ENCODE results near the gene DLX1. TPM values are rescaled to one million over a fixed set of nuclear protein-coding genes. Genes with fewer than 3 reads are reported as not detected.
"Not testable (repeated sequence)": the region's sequence is repeated elsewhere in the genome, so short reads cannot be mapped to it uniquely, and the experiment has no call there.

DLX1 gene
- total RNA-seq, 1 donor from 2014 or later = not detected

DNA sequence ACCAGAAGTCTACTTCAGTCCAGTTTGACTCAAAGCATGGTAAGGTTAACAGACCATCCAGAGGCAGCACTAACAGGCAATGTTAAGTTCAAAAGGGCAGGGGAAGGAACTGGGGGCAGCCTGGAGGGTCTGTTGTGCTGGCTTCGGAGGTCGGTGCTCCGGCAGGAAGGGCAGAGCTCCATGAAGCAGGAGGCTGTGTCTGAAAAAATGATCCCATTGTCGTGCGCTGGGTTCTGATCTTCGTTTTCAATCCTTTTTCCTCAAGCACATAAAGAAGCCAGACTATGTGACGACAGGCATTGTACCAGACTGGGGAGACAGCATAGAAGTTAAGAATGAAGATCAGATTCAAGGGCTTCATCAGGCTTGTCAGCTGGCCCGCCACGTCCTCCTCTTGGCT lies 21.9 kb upstream of the DLX1 start:
- DNase-seq (ENCODE audit: low spot score) (no peak), ATAC-seq (no peak)

DNA sequence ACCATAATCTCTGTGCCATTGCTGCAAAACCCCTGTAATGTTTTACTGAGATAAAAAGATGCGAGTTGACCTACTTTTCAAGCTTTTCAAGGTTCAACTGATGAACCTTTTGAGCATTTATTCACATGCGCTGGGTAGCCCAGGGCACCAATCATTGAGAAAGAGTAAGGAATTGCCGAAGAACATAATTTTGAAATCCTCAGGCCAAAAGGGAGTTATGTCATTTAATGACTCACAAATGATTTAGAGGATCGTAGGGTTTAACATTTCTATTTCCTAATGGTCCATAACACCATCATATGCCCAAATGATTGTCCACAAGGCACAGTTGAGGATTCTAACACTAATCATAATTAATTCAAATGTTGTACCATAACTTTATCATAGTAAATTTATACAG lies 20.2 kb upstream of the DLX1 start:
- ATAC-seq (no peak), DNase-seq (ENCODE audit: low spot score) (no peak)

DNA sequence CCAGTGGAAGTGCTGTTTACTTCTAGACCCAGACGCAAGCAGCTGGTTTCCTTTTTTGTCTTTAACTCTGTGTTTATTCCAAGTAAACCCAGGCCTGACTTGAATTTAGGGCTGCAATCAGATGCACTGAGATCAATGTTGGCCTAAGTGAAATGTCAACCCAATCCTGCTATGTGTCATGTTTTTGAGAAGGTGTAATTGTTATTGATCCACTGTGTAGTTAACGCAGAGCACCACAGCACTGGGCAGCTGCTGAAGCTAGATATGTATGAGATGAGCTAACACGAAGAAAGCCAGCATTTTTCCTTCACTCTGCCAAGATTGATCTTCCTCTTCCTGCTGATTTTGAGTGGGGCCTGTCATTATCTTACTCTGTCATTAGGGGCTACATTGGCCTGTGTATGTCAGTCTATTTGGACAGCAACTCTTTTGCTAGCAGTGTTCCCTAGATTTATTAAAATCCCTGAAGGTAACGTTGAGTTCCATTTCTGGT lies 18.9 kb upstream of the DLX1 start:
- DNase-seq (ENCODE audit: low spot score) (no peak), ATAC-seq (no peak)

DNA sequence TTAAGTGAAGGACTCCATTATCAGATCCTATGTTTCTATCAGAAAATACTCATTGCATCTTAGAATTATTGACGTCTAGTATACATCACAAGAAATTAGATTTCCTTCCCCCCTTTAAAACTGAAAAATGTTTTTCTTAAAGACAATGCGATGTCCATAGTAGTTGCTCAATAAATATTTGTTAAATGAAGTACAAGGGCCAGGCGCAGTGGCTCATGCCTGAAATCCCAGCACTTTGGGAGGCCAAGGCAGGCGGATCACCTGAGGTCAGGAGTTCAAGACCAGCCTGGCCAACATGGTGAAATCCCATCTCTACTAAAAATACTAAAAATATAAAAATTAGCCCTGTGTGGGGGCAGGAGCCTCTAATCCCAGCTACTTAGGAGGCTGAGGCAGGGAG lies 17.4 kb upstream of the DLX1 start:
- ATAC-seq; DNase-seq (ENCODE audit: low spot score): not testable (repeated sequence)

DNA sequence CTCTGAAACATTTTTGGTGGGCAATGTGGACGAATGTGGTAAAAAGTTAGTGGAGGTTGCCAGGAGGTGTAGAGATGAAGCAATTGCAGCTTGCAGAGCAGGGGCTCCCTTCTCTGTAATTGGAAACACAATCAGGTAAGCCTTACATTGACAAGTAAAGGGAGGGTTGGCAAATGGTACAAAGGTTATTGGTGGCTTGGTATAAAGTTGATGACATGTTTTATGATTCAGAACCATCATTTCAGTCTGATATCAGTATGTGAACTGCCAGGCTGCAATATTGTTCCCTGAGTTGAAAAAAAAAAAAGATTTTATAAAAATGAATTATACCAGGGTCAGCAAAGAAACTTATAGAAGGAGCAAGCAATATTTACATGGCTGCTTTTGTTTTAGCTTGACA lies 14.4 kb upstream of the DLX1 start:
- DNase-seq (ENCODE audit: low spot score) = no peak

DNA sequence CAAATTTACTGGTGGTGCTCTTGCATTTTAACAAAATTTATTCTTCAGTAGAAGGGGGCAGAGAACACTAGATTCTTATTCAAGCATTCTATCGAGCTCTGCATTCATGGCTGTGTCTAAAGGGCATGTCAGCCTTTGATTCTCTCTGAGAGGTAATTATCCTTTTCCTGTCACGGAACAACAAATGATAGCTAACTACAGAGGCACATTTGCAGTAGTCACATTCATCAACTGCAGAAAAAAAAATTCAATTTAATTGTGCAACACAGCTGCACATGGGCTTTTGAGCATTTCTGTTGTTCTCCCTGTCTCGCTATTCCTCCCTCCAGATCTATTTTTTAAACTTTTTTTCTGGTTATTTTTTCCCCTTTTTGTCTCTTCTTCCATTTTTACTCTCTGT lies 13.0 kb upstream of the DLX1 start:
- DNase-seq (ENCODE audit: low spot score) (no peak), ATAC-seq (no peak)

More for the DNA sequence above, 14.4 kb upstream of the DLX1 start:
- ATAC-seq = no peak

DNA sequence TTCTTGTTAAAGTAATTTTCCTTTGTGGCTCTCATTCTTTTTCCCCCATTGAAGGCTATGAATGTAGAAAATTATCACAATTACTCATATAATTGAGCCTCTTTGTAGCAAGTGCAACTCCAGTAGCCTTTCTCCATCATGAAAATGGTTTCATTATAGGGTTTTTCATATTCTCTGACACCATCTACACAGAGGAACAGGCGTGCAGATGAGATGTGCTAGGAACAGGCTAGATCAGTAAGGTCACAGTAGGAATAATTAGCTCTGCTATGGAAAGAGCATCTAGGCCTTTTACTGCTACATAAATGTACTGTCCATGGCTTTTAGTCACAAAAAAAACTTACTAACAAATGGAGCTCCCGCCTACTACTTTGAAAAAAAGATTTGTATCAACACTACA lies 12.6 kb upstream of the DLX1 start:
- ATAC-seq (no peak), DNase-seq (ENCODE audit: low spot score) (no peak)

DNA sequence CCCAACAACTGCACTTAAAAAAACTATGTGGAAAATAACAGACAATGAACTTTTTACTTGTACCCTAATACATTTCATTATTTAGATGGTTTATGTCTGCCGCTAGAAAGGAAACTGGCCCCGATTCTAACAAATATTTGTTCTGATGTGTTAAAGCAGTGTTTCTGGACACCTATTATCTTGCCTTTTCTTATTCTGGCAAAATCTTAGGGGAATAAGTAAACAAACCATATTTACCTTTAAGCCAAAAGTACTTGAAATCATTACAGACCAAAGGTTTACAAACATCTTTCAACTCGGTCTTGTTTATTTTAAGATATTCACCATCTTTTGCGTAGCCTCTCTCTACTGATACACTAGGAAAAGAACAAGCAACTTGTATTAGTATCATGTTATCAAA lies 11.8 kb upstream of the DLX1 start:
- DNase-seq (ENCODE audit: low spot score) (no peak), ATAC-seq (peak; percentile 51)

DNA sequence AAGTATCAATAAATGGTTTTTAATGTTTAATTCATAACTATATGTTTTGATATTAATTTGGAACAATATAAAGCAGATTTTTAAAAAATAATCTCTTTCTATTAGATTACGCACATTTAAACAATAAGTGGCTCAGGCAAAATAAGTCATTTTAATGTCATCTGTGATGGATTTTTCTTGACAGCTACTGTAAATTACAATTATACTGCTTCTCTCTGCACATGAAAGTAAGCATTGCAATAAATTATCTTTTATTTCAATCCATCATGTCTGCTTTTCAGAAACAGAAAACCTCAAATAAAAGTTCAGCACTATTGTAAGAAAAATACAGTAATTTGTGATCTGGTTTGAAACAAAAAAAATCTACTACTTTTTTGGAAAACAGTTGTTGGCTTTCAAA lies 11.1 kb upstream of the DLX1 start:
- no peak for DNase-seq (ENCODE audit: low spot score)
- no peak for ATAC-seq

DNA sequence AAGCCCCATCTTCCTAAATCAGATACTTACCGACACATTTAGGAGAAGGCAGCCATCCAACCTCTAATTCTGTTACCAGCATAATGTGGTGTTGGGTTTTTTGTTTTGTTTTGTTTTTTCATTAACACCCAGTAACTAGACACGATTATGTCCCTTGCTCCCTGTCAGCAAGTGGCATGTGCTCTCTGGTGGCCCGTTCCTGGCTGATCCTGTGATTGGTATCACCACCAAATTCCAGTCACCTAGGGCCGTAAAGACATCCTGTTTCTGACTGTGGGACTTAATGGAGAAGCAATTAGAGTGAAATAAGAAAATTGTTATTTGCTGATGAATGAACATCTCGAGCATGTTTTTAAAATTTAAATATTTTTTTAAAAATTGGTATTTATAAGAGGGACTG lies 5.9 kb upstream of the DLX1 start:
- ATAC-seq (no peak), DNase-seq (ENCODE audit: low spot score) (no peak)

DNA sequence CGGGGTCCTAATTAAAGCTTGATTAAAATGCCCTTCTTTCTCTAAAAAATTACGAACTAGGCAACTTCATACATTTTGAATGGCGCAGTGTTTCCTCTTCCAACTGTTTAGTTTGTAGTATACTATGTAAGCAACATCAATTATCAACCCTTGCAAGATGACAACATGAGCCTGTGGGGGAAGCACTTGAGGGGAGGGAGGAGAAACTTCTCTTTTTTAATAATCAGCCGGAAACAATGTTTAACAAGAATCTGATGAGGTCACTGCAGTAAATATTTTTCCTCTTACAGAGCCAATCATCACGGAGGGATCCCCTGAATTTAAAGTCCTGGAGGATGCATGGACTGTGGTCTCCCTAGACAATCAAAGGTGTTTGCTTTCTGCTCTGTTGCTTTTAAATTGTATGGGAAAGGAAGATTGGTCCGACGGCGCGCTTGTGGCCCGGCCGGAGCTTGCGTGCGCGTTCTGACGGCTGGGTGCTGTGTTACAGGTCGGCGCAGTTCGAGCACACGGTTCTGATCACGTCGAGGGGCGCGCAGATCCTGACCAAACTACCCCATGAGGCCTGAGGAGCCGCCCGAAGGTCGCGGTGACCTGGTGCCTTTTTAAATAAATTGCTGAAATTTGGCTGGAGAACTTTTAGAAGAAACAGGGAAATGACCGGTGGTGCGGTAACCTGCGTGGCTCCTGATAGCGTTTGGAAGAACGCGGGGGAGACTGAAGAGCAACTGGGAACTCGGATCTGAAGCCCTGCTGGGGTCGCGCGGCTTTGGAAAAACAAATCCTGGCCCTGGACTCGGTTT lies 5.3 kb upstream of the DLX1 start:
- no peak for DNase-seq (ENCODE audit: low spot score)

DNA sequence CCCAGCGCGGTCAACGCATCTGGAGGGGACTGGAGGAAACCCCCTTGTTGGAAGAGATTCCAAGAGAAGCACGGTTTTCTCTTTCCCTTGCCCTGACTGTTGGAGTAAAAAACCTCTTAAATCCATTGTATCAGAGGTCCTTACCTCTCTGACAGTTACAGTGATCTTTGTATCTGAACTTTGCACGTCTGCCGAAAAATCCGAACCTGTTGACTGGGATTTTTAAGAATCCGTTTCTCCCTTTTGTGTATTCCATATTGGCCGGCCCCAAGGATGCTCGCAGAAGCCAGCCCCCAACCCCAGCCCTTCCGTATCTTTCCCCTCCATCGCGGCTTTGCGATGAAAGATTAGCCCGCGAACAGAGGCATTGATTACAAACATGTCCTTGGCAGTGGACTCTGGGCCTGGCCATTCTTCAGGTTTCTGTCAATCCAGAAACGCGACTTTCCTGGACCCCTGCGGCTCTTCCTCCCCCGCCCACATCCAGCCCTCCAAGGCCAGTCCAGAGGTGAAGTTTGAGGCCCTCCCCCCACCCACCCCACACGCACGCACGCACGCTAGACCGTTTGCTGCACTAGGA lies 4.6 kb upstream of the DLX1 start:
- DNase-seq (ENCODE audit: low spot score) = no peak

More for the DNA sequence above, 5.3 kb upstream of the DLX1 start:
- no peak for ATAC-seq

DNA sequence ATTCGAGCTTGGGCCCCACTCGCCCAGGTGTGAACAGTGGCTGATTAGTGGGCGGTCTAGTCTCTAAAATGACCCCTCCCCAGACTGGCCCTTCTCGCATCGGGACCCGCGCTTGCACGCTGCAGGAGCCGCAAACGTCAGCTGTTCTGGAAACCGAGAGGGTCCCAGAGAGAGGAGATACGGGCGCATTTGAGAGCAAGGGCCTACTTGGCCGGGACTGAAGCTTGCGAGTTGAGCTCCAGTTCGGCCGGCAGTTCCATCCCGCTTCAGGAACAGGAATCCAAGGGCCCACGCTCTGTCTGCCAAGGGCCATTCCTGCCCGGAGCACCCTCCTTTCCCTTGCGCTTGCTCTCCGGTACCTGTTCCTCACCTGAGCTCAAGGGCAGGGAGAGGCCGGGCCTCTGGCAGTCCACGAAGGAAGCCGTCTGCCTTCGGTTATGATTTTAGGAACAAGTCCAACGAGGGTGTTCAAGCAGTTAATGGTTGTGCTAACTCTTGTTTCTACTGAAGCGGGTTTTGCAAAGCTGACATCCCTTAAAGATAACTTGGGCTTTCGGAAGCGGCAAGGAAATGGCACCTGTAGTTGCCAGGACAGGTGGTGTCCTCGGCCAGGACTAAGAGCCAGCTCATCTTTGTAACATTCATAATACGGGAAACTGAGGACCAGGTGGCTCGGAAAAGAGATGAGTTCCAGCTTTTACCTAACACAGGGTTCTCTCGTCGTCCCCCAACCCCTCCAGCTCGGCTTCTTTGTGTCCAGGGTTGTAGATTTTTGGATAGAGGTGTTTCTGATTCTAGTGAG lies 3.9 kb upstream of the DLX1 start:
- DNase-seq (ENCODE audit: low spot score) = no peak

More for the DNA sequence above, 4.6 kb upstream of the DLX1 start:
- ATAC-seq = no peak

DNA sequence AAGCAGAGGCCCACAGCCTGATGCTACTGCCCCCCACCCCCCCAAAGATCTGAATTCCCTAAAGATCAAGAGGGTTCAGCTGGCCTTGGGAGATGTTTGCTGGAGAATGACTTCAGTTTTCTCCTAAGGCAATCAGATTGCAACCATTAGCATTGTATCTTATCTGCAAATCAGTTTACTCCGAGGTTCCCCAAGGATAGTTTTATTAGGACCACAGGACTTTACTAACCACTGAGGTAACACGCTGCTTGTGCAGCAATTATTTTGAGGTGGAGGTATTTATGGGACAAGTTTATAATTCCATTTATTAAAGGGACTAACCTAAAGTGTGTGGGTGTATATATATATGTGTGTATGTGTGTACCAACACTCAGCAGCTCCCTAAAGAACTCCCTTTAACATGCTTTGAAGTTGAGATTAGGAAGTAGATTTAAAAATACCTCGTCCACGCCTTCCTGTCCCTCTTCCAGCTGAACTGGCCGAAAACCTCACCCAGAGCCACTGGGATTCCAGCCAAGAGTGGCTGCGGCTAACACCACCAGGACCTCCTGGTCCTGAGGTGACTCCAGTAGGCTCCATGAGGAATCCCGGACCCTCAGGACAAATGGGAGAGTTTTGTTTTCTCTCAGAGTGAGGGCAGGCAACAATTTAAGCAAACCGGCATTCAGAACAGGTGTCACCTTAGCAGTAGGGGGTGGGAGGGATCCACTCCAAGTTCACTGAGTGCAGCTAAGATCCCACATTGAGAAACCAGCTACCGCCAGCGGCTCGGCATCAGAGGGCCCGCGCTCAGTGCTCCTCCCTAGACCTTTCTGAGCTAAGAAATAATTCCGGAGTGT lies 3.0 kb upstream of the DLX1 start:
- no peak for DNase-seq (ENCODE audit: low spot score)

More for the DNA sequence above, 3.9 kb upstream of the DLX1 start:
- ATAC-seq = no peak

DNA sequence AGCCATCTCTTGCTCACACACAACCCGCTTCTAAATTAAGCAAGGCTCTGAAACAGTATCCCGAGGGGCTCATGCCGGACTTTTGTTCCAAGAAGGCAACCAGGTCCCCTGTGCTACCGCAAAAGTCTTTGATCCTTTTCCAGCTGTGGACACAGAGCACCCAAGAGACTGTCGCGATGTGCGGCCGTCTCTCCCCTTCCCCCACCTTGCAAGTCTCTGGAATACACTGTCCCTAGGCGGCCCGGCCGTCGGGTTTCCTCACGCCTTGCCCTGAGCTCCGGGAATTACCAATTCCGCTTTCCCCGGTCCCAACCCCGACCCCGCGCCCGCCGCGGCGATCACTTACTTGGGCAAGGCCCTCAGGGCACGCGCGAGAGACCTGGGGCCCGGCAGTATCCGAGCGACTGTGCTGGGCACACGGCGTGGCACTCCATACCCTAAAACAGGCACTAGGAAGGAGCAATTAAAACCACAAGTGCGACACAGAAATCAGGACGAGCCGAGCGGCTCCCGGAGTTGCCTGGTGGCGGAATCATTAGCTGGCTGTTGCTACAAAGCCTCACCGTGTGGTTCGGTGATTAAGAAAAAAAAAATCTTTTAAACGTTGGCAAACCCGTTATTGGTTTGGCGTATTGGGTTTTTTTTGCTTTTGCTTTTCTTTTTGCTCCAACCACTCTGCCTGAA lies 2.2 kb upstream of the DLX1 start:
- no peak for ATAC-seq
- DNase-seq (ENCODE audit: low spot score) = no peak

More for the DNA sequence above, 3.0 kb upstream of the DLX1 start:
- ATAC-seq = no peak

DNA sequence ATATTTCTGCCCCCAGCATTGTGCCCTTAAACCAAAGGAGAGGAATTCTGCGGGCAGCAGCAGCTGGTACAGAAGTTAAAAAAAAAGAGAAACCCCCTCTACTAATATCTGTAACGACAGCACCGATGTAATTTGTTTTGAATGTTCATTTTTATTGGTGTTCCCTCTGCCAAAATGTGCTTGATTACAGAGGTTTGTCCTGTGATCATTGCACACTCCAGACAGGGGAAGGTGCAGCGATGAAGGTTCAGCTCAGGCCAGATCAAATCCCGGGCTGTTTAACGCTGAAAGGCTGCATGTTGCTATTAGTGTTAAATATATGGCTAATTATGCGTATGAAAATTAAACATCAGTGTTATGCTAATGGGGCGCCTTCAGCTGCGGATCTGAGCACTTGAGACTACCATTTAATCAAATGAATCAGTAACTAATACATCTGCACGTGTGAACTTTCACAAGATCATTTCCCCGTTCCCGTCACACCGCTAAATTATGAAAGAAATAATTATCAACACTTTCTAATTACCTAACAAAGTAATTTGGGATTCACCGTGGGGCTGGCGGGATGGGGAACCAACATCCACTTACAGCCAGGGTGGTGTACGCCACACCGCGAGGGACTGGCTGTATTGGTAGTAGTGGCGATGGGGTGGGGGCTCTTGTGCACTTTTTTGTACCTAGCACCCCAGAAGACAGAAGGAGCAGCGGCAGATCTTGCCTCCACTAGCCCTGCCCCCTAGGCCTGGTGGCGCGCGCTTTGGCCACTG lies 1.5 kb upstream of the DLX1 start:
- ATAC-seq (no peak), DNase-seq (ENCODE audit: low spot score) (no peak)

DNA sequence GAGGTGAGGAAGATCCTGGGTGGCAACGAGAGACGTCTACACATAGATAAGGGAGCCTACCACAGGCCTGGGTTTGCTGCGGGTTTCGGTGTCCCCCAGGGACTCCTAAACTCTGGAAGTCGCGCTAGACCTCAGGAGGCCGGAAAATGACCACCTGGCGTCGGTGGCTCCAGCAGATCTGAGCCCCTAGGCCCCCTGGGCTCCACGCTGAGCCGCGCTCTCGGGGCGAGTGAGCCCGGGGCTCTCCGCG lies 987 bp upstream of the DLX1 start:
- DNase-seq (ENCODE audit: low spot score) (no peak), ATAC-seq (no peak)

DNA sequence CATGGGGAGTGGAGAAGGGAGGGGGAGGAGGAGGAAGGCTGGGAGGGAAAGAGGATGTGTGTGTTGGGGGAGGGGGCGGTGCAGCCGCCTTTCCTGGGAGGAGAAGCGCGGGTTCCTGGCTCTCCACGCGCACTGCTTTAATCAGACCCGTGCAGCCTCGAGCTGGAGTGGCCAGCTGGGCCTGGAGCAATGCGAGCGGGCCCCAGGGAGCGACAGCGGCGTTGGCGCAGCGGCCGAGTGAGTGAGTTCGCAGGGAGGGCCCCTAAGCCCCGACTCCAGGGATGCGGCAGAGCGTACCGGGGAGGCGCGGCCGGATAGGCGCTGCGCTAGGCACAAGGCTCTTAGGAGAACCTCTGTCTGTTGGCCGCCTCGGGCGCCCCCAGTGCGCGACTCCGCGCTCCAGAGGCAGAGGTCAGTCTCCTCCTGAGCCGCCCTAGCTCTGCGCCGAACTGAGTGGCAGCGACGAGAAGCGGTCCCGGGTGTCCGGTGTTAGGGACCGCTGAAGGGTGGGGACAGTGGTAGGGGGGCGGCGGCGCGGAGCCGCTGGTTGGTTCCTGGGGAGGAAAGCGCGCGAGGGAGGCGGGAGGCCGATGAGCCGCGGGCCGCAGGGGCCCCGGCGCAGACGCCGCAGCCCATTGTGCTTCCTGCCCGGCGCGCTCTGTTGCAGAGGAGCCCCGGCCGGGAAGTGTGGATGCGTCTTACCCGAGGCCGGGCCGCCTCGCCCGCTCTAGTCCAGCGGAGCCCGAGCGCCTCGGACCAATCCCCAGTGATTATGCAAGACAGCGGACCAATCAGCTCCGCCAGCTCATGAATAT lies 455 bp upstream of the DLX1 start:
- DNase-seq (ENCODE audit: low spot score) (no peak), ATAC-seq (peak; percentile 61)
